ENCODE results near the gene SLC2A2.
A peak's percentile ranks its signal among the peaks of the same experiment; 100 is the strongest.

Gene SLC2A2

DNA sequence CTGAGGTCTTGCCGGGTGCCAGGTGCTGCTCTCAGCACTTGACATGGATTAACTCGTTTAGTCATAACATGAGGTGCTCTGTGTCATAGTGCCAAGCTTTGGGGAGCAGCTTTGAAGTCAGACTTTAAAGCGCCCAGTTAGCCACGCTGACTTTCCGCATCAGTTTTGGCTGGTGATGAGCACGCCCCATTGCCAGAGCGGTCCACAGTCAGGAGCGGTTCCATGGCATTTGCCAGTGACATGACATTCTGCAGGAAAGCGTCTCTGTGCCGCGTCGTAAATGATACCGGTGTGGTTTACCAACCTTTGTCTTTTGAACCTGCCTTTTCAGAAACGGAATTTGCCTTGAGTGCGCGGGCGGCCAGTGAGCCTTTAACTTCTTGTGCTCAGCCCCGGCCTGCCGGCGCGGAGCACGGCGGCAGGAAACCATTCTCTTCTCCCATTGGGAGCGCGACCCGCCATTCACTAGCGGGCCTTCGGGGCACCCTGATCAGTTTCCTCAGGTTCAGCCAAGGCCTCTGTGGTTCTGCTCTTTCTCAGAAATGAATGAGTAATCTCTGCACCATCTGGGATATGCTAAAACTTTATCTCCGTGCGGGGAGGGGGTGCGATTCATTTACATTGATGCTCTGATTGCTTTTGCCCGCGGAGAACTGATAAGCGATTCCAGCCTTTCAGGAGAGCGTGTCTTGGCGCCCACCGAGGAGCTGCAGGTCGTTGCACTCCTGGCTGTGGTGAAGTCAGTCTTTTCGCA lies 1.7 kb upstream of the SLC2A2 start:
- DNase-seq: peak; percentile 16

GRCh38 chr3:171023566-171023965 lies 3.0 kb downstream of the SLC2A2 start:
- DNase-seq: no peak

DNA sequence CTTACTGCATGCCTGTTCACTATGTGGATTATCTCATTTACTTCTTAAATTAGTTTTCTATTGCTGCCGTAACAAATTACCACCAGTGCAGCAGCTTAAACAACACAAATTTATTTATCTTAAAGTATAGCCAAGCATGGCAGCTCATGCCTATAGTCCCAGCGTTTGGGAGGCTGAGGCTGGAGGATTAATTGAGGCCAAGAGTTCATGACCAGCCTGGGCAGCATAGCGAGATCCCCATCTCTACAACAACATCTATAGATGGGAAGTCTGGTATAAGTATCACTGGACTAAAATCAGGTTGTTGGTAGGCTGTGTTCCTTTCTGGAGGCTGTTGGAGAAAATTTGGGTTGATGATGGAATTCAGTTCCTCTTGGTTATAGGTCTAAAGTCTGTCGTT lies 5.1 kb downstream of the SLC2A2 start:
- DNase-seq: no peak

DNA sequence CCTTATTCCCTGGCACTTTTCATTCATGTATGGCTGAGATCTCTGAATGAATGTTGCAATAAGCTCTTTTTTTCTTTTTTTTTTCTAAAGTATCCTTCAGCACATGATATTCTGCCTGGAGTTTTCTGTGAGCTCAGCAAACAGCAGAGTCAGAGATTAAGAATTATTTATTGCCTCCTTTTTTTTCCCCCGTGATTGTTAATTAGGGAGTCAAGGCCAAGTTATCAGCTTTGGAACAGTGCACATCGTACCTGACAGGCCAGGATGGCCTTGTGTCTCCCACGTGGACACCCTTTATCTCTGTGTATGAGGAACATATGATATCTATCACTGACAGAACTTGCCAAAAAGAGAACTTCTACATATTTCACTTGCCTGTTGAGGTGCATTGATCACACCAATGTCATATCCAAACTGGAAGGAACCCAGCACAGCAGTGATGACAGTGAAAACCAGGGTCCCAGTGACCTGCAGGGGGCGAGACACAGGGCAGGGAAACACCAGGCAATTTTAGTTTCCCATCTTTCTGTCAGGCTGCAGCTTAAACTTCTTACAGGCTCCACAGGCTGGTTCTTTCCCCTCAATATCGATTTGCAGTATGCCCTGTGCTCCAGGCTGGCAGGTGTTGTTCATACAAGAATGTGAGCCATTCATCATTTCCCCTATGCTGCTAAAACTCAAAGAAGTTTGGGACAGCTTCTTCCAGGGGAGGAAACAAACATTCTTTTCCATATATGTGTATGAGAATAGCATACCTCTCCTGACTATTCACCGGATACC lies 8.2 kb downstream of the SLC2A2 start:
- no peak for DNase-seq

GRCh38 chr3:171013822-171014748 lies 12.4 kb downstream of the SLC2A2 start:
- no peak for DNase-seq

DNA sequence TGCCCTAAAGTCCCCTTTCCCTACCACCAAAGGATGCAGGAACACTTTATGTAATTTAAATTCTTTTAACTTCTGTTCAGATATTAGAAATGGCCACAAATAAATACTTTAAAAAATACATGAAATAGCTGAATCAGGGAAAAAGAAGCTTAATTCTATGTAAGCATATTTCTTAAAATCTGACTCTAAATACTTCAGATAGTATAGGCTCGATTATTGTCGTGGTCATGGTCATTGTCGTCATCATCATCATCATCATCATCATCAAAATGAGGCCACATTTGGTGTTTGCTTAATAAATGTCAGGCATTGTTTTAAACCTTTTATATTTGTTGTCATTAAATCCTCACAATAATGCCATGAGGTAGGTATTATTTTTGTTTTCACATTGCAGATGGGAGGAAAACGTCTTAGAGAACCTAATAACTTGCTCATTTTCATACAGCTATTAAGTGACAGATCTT lies 14.6 kb downstream of the SLC2A2 start:
- no peak for DNase-seq

- no peak for DNase-seq
Measured at GRCh38 chr3:171011109-171011872, 15.2 kb downstream of the SLC2A2 start.

GRCh38 chr3:171007316-171007715 lies 19.2 kb downstream of the SLC2A2 start:
- no peak for DNase-seq

DNA sequence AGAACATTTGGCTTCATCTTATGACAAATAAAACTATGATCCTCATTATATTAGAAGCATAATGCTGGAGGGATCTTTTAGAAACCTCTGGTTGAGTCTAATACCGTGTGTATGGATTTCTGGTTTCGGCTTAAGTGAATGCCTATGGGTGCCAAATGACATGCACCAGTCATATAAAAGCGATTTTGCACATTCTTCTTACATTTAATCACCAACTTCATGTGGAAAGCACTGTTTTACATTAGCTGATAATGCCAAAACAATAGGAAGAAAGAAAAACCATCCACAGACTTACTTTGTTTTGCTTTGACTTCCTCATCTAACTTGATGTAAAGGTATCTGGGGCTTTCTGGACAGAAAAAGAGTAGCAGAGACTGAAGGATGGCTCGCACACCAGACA lies 20.9 kb downstream of the SLC2A2 start:
- DNase-seq: no peak

DNA sequence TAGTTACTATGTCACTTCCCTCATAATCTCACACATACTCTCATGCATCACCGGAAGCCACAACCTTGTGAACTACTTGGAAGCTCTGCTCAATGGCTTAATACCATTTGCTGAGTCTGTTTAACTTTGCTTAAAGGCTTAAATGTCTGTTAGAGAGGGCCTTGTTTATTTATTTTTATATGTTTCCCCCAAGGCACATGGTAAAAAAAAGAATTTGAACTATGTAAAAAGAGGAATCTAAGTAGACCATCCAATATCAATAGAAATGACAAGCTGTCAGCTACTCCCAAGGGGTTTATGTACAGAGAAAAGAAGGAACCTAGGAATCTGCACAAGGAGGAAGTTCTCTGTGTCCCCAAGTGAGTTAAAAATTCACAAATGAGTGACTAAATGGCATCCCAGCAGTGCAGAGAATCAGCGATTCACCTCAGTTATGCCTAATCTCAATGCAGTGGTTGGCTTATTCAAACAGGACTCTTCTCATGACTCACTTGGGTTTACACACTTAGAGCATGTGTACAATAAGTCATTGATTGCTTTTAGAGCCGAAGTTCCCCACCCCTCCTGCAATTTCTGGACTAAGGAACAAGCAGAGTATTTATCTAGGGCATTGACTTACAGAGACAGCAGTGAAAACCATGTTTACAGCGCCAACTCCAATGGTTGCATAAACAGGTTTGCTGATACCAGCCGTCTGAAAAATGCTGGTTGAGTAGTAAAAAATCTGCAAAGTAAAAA lies 24.4 kb downstream of the SLC2A2 start:
- DNase-seq: no peak

- no peak for DNase-seq
Measured at GRCh38 chr3:171001250-171001893, 25.1 kb downstream of the SLC2A2 start.

DNA sequence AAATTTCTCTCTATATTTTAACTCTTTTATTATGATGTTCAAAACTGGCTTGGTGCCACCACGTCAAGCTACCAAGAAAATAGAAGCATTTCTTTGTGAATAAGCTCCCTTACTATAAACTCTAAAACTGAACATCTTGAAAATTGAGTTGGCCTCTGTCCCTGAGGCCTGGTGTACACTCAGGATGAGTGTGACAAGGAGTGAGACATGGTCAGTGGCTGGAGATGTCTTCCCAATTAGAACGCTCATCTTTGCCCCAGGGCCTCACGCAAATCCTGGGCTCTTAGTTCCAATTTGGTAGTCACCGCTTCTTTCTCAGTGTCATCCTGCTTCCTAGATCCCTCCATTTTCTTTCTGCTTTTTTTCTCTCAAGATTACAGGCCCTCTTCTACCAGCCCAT lies 26.2 kb downstream of the SLC2A2 start:
- no peak for DNase-seq

DNA sequence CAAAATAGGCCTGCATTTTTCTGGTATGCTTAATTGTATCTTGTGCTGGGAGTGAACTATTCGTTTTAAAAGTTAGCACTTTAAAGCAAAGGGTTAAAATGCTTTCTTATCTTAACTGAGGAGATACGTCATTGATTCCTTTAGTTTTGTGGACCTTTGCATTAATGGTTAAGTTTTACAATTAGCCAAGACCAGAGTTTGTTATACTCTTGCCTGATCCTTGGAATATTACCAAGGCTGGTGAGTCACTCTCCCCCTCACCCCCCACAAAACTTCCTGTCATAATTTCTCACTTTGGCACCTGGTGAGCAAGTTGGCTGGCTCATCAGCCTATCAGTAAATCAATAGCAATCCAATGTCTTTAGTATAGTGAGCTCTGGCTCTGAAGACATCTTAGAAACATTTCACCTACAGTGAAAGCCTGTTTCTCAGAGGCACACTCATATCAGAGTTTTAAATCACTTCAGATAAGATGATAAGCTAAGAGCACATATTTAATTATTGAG lies 26.7 kb downstream of the SLC2A2 start:
- no peak for DNase-seq

GRCh38 chr3:170997961-170998913 lies 28.3 kb downstream of the SLC2A2 start:
- DNase-seq: no peak

DNA sequence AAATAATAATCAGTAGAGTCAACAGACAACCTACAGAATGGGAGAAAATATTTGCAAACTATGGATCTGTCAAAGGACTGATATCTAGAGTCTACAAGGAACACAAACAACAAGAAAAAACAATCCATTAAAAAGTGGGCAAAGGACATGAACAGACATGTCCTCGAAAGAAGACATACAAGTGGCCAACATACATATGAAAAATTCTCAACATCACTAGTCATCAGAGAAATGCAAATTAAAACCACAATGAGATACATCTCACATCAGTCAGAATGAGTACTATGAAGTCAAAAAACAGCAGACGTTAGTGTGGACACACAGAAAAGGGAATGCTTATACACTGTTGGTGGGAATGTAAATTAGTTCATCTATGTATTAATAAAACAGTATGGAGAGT lies 33.7 kb downstream of the SLC2A2 start:
- DNase-seq: no peak

DNA sequence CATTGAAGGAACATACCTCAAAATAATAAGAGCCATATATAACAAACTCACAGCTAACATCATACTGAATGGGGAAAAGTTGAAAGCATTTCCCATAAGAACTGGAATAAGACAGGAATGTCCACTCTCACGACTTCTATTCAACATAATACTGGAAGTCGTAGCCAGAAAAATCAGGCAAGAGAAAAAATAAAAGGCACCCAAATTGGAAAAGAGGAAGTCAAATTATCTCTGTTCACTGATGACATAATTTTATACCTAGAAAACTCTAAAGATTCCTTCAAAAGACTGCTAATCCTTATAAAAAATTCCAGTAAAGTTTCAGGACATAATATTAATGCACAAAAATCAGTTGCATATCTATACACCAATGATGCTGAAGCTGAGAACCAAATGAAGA lies 34.9 kb downstream of the SLC2A2 start:
- DNase-seq: no peak

DNA sequence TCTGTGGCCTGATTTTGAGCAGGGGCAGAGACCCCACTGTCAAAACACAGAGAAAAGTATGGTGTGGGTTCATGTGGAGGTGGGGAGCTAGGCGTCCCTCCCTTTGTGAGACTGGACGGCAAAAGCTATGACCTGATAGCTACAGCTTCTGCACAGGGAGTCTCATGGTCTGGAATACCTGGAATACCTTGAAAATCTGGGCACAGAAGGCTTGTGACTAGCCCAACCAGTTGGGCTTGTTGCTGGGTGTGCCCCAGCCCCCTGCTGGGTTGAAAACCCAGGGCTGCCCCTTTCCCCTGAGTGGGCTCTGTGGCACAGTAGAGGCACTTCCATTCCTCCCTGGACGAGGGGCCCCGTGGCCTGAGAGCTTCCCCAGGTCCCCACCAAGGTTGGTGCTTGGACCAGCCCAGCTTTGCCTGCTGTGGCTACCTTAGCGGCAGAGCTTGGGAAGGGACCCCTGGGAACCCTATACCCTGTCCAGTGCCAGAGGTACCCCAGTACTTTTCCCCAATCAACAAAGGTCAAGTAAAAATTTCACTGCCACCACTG lies 37.3 kb downstream of the SLC2A2 start:
- no peak for DNase-seq

GRCh38 chr3:170988378-170988777 lies 38.1 kb downstream of the SLC2A2 start:
- no peak for DNase-seq

DNA sequence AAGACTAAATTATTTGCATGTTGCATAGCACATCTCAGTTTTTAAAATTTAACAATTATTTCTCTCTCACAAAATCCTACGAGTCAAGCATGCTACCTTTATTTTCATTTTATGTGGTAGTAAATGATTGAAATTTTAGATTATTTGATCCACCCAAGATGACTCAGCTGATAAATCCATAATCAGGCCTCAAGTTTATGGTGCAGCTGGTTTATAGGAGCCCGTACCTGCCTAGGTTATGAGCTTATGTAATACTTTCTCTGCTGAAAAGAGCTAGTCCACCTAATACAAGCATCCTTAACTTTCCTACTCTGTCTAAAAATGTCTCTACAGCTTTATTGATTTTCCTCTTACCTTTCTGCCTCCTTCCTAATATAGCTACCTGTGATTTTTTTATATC lies 41.2 kb downstream of the SLC2A2 start:
- no peak for DNase-seq

All from activated CD8-positive, alpha-beta memory T cell treated with anti-CD3 and anti-CD28 coated beads, Interleukin-2, amount 50 U/mL, for 4 hours (primary cell).